ENCODE data around the gene TKFC. TPM values are rescaled to one million over a fixed set of nuclear protein-coding genes. Genes with fewer than 3 reads are reported as not detected.

TKFC gene, protein sequence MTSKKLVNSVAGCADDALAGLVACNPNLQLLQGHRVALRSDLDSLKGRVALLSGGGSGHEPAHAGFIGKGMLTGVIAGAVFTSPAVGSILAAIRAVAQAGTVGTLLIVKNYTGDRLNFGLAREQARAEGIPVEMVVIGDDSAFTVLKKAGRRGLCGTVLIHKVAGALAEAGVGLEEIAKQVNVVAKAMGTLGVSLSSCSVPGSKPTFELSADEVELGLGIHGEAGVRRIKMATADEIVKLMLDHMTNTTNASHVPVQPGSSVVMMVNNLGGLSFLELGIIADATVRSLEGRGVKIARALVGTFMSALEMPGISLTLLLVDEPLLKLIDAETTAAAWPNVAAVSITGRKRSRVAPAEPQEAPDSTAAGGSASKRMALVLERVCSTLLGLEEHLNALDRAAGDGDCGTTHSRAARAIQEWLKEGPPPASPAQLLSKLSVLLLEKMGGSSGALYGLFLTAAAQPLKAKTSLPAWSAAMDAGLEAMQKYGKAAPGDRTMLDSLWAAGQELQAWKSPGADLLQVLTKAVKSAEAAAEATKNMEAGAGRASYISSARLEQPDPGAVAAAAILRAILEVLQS
- total RNA-seq (2014; rRNA removed) = 39.5 and 41.4 TPM in 2 replicates
- polyA plus RNA-seq (2012) = 23.7 TPM

GRCh38 chr11:61332797-61333549, at the start of gene TKFC, which contains the start of gene DDB1:
Gene TKFC, plus strand, starts transcription at chr11:61333228. Its CDS starts 1,501 bp downstream, at chr11:61334729.
Gene DDB1, minus strand, starts transcription at chr11:61333105. Its CDS starts 137 bp downstream, at chr11:61332968.
- DNase-seq (ENCODE audit: low read depth) = peak; percentile 89

- DNase-seq (ENCODE audit: low read depth) = no peak
Observed at GRCh38 chr11:61283613-61284012, 49.4 kb upstream of the TKFC start.

- DNase-seq (ENCODE audit: low read depth) = no peak
Observed at GRCh38 chr11:61287338-61287977, 45.6 kb upstream of the TKFC start.

GRCh38 chr11:61290905-61291690, 41.9 kb upstream of the TKFC start:
- no peak for DNase-seq (ENCODE audit: low read depth)

DNA sequence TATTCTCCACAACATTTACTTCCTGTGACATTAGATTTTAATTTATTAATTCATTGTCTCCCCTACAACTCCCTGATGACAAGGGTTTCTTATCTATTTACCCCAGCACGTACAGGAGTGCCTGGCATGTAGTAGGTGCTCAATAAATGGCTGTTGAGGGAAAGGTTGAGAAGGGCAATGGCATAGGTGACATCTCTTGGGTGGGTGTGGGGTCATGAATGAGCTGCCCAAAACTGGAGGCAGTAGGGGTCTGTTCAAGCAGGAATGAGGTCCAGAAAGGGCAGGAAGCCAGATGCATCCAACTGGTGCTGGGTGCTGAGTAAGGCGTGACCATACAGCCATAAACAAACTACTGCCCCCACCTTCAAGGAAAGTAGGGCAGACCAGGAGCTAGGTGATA, 40.7 kb upstream of the TKFC start:
- no peak for DNase-seq (ENCODE audit: low read depth)

DNA sequence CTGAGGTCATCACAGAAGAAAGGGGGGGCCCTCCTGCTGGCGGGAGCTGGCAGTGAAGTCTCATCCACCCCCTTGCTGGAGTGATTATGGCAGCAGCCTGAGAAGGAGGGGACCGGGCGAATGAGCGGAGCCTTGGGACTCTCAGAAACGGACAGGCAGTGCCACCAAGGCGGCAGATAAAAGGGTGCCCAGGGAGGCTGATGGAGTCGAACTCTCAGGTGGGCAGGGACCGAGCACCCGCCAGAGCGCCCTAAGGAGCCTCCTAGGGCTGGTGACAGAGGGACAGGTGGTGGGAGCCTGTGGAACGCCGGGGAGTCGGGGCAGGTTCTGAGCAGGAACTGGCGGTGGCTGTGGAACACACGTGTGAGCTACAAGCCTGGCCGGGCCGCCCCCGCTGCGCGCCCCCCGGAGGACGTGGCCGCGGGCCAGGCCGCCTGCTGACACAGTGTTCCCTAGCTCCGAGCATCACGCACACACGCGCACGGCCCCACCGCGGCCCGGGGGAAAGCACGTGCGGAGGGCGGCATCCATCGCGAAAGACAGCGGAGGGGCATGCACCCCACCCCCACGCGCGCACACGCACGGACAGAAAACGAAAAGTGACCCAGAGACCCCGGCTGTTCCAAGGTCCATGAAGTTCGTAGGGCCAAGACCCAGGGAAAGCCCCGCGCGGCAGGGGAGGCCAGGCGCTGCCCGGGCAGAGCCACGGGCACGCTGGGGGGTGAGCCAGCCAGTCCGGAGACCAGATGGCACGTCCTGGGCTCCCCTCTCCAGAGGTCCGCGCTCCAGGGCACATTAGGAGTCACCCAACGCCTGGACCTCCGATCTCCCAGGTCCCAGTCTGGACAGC, 38.9 kb upstream of the TKFC start:
- DNase-seq (ENCODE audit: low read depth) = peak; percentile 60

- DNase-seq (ENCODE audit: low read depth) = peak; percentile 70
Observed at GRCh38 chr11:61294717-61295595, 38.1 kb upstream of the TKFC start, which contains the start of gene VWCE. Gene VWCE, minus strand, starts transcription at chr11:61295316. Its CDS starts 279 bp downstream, at chr11:61295037.

DNA sequence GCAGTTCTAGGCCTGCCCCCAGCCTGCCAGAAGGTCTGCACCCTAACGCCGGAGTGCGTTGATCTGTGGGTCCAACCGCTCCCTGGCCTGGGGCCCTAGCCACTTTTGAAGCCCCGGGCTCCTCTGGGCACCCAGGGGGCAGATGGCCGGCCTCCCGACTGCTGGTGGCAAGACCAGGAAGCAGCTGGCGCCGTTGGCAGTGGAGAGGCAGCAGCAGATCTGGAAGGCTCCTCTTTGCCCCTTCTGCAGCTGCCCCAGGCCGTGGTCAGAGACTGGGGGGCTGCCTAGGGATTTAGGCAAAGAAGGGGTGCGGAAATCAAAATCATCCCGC, 37.5 kb upstream of the TKFC start:
- DNase-seq (ENCODE audit: low read depth) = no peak

DNA sequence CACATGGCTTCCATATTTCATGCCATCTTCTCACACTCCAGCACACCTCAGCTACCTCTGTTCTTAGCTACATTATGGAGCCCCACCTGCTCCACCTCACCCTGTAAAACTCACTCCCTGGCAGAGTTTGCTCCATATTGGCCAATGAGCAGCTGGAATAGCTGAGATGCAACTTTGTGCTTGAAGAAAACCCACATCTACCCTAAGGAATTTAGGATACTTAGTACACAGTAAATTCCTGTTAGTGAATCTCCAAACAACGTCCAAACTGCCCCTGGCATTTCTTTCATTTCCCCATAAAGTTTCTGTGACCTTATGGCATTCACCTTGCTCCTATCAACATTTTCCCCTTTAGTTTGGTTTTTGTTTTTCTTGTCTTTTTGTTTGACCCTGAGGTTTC, 35.7 kb upstream of the TKFC start:
- no peak for DNase-seq (ENCODE audit: low read depth)

- DNase-seq (ENCODE audit: low read depth) = peak; percentile 99
Observed at GRCh38 chr11:61297746-61298145, 35.3 kb upstream of the TKFC start.

- peak; percentile 44 for DNase-seq (ENCODE audit: low read depth)
Observed at GRCh38 chr11:61298663-61299244, 34.3 kb upstream of the TKFC start.

- DNase-seq (ENCODE audit: low read depth) = no peak
Observed at GRCh38 chr11:61302550-61302949, 30.5 kb upstream of the TKFC start.

DNA sequence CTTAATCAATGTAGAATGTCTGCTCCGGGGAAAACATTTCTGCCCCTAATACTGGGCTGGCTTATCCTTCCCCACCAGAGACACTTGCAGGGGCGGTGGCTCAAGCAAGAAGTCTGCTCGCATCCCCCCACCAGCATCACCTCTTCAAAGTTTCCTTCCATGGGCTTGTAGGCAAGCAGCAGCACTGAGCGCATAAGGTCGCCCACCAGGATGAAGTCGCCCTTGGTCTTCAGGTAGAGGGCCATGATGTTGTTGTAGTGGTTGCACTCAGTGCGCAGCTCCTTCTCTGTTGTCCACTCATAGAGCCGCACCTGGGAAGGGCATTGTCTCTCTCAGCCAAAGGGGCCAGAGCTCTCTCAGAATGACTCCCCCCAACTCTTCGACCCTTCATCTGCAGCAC, 29.3 kb upstream of the TKFC start:
- DNase-seq (ENCODE audit: low read depth) = no peak

GRCh38 chr11:61305417-61305816, 27.6 kb upstream of the TKFC start:
- no peak for DNase-seq (ENCODE audit: low read depth)

DNA sequence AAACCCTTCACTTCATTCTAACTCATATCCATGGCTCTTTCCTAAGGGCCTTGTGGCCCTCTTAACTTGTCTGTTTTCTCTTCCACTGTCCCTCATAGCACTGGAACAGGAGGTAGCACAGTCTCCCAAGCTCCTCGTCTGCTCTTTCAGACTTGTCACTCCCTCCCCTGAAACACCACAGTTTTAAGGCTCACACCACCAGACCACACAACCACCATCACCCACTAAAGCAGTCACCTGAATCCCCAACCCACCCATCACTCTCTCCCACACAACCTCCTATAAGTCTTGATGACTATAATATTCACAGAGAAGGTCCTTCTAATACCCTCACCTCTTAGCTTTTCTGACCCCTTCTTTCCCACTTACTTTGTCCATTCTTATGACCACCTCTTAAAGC, 26.8 kb upstream of the TKFC start:
- no peak for DNase-seq (ENCODE audit: low read depth)

GRCh38 chr11:61307354-61307753, 25.7 kb upstream of the TKFC start:
- no peak for DNase-seq (ENCODE audit: low read depth)

DNA sequence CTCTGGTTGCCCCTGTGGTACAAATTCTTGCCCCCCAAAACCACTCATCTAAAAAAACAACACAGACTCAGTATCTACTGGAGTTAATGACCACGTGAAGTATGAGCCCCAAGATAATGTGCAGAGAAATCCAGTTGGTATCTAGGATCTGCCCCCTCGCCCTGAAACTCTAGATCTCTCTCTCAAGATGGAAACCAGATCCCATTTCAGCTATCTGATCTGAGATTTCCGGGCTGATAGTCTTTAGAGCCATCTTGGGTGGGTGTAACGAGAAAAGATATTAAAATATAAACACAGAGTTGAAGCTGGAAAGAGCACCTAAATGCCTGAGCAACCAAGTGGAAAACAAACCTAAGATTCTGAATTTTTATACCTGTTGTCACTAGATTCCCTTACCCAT, 23.9 kb upstream of the TKFC start:
- DNase-seq (ENCODE audit: low read depth) = no peak

GRCh38 chr11:61309739-61310138, 23.3 kb upstream of the TKFC start:
- no peak for DNase-seq (ENCODE audit: low read depth)

DNA sequence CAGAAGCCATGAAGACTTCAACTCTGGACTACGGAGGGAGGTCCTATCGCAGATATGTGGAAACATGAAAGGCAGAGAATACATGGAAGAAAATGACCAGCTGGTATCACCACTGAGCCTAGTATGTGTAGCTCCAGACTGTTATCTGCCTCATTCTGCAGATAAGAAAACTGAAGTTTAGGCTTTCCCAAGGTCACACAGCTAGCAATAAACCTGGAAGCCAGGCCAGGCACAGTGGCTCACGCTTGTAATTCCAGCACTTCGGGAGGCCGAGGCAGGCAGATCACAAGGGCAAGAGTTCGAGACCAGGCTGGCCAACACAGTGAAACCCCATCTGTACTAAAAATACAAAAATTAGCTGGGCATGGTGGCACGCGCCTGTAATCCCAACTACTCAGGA, 22.3 kb upstream of the TKFC start:
- no peak for DNase-seq (ENCODE audit: low read depth)

Data from LHCN-M2 (cell line).